ENCODE measurements around the gene IP6K2. TPM values are rescaled to one million over a fixed set of nuclear protein-coding genes. Genes with fewer than 3 reads are reported as not detected.

Gene IP6K2
- total and polyA plus RNA-seq, 2 experiments from 2014 or later: 57.4 to 59.6 TPM

DNA sequence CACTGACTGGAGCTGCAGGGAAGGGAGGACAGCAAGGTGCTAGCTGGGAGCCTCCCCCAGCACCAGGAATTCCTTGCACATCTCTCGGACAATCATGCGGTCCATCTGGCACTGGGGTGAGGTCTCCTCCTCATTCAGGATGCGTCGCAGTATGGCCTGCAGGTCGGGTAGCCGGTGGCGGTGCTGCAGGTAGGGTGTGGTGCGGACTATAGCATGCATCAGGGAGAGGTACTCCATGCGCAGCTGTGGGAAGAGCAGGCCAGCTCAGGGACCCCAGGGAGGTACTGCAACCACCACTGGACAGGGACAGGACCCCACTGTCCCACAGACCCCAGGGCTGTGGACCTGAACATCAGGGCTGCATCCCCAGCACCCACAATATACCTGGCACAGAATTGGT is 42.5 kb downstream of the IP6K2 start:
- no peak overlapping the region for H3K9ac ChIP-seq
- no peaks in the 10 kb centered on the region for H3K9me2 ChIP-seq (ENCODE audit: insufficient read depth)
- TF ChIP-seq EZH2 (IDR thresholded peaks at IDR 0.05; ENCODE audit: insufficient read depth, poor library complexity, severe bottlenecking): no peak
- TF ChIP-seq EZH2phosphoT487 (IDR thresholded peaks at IDR 0.05; ENCODE audit: insufficient read depth, low read depth): no peak
- in situ Hi-C loops (cut with MboI): no loop called here
- peaks cover 3% of the 10 kb centered on the region; the same call in 1 of the 2 replicates for H3K4me1 ChIP-seq (ENCODE audit: insufficient read depth)
- H3K27ac ChIP-seq: no peak overlapping the region
- no peak overlapping the region for H2AFZ ChIP-seq
- whole genome bisulfite sequencing, 2 experiments (ENCODE audit: low coverage in 1 of 2, low lambda C conversion rate in 2 of 2, missing lambda C conversion rate in 2 of 2): 78 to 79% methylated on average over 9 of the region's 9 CpGs
- H3K9me3 ChIP-seq (ENCODE audit: low read depth): no peaks in the 10 kb centered on the region
- no peak overlapping the region for H3K4me2 ChIP-seq (ENCODE audit: unreplicated experiment)
- H3K79me2 ChIP-seq (ENCODE audit: insufficient read depth): no peaks in the 10 kb centered on the region
- no peaks in the 10 kb centered on the region for H3K36me3 ChIP-seq (ENCODE audit: low read depth)
- H3K4me3 ChIP-seq: no peak overlapping the region
- no peak for DNase-seq
- no peaks in the 10 kb centered on the region for H3F3A ChIP-seq (ENCODE audit: insufficient read depth)
- H3K27me3 ChIP-seq (replicated peaks; ENCODE audit: insufficient read depth): no peaks in the 10 kb centered on the region
- H4K20me1 ChIP-seq (ENCODE audit: insufficient read depth): no peaks in the 10 kb centered on the region

DNA sequence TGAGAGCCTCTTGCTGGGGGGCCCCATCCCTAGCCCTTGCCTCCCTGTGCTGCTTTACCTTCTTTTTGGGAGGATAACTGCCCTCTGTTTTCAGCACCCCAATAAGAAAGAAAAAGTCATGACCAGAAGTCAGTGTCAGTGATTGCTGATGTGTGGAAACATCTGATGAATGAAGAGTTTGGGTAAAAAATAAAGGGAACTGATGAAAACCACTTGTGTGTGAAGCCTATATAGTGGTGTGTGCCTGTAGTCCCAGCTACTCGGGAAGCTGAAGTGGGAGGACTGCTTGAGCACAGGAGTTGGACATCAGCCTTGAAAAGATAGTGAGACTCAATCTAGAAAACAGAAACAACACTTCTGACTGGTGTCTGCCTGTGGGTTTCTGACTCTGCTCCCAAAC is 44.5 kb downstream of the IP6K2 start:
- Histone ChIP-seq H2AFZ (no peak overlapping the region), H3K9me3 (ENCODE audit: low read depth) (no peaks in the 10 kb centered on the region), H3K9ac (no peak overlapping the region), H3K79me2 (ENCODE audit: insufficient read depth) (no peaks in the 10 kb centered on the region), H3K4me2 (ENCODE audit: unreplicated experiment) (no peak overlapping the region), H3K36me3 (ENCODE audit: low read depth) (no peaks in the 10 kb centered on the region), H3K27me3 (replicated peaks; ENCODE audit: insufficient read depth) (no peaks in the 10 kb centered on the region), H4K20me1 (ENCODE audit: insufficient read depth) (no peaks in the 10 kb centered on the region), H3K9me2 (ENCODE audit: insufficient read depth) (no peaks in the 10 kb centered on the region), H3K27ac (no peak overlapping the region), H3K4me1 (ENCODE audit: insufficient read depth) (no peaks in the 10 kb centered on the region), H3K4me3 (no peak overlapping the region), H3F3A (ENCODE audit: insufficient read depth) (0 out of 2 replicates have a peak, but pooled peaks cover 6% of the 10 kb centered on the region)
- in situ Hi-C loops (cut with MboI): no loop called here
- no peak for DNase-seq
- TF ChIP-seq EZH2 (IDR thresholded peaks at IDR 0.05; ENCODE audit: insufficient read depth, poor library complexity, severe bottlenecking) (no peak), EZH2phosphoT487 (IDR thresholded peaks at IDR 0.05; ENCODE audit: insufficient read depth, low read depth) (no peak)
- WGBS, 2 experiments (ENCODE audit: low coverage in 1 of 2, low lambda C conversion rate in 2 of 2, missing lambda C conversion rate in 2 of 2): 0% methylated on average over 1 of the region's 1 CpG

GRCh38 chr3:48664929-48665328 is 52.1 kb downstream of the IP6K2 start:
- H2AFZ ChIP-seq: no peak overlapping the region
- H3K9ac ChIP-seq: no peak overlapping the region
- H3F3A ChIP-seq (ENCODE audit: insufficient read depth): peaks cover 16% of the 10 kb centered on the region; the same call in 1 of the 2 replicates
- H3K4me1 ChIP-seq (ENCODE audit: insufficient read depth): no peaks in the 10 kb centered on the region
- no peaks in the 10 kb centered on the region for H3K27me3 ChIP-seq (replicated peaks; ENCODE audit: insufficient read depth)
- in situ Hi-C loops (cut with MboI): no loop called here
- H3K4me3 ChIP-seq: no peak overlapping the region
- no peaks in the 10 kb centered on the region for H3K9me2 ChIP-seq (ENCODE audit: insufficient read depth)
- no peak overlapping the region for H3K27ac ChIP-seq
- no peaks in the 10 kb centered on the region for H3K9me3 ChIP-seq (ENCODE audit: low read depth)
- no peak for DNase-seq
- H3K36me3 ChIP-seq (ENCODE audit: low read depth): no peaks in the 10 kb centered on the region
- WGBS, 2 experiments (ENCODE audit: low coverage in 1 of 2, low lambda C conversion rate in 2 of 2, missing lambda C conversion rate in 2 of 2): 75 to 78% methylated on average over 4 of the region's 4 CpGs
- TF ChIP-seq EZH2phosphoT487 (IDR thresholded peaks at IDR 0.05; ENCODE audit: insufficient read depth, low read depth): no peak
- TF ChIP-seq EZH2 (IDR thresholded peaks at IDR 0.05; ENCODE audit: insufficient read depth, poor library complexity, severe bottlenecking): no peak
- no peak overlapping the region for H3K4me2 ChIP-seq (ENCODE audit: unreplicated experiment)
- no peaks in the 10 kb centered on the region for H4K20me1 ChIP-seq (ENCODE audit: insufficient read depth)
- H3K79me2 ChIP-seq (ENCODE audit: insufficient read depth): no peaks in the 10 kb centered on the region

GRCh38 chr3:48664313-48664644 is 52.7 kb downstream of the IP6K2 start:
- peak overlapping the region; percentile 94; the same call in 1 of the 2 replicates for H3K27ac ChIP-seq
- H3K4me3 ChIP-seq: peak overlapping the region; percentile 79
- in situ Hi-C loops (cut with MboI): no loop called here

More at GRCh38 chr3:48664313-48664644, 52.7 kb downstream of the IP6K2 start:
- Histone ChIP-seq H3K9me3 (ENCODE audit: low read depth) (no peaks in the 10 kb centered on the region), H3K4me1 (ENCODE audit: insufficient read depth) (no peaks in the 10 kb centered on the region), H3K9me2 (ENCODE audit: insufficient read depth) (no peaks in the 10 kb centered on the region), H3K9ac (no peak overlapping the region), H3K79me2 (ENCODE audit: insufficient read depth) (no peaks in the 10 kb centered on the region), H3K36me3 (ENCODE audit: low read depth) (no peaks in the 10 kb centered on the region), H3K4me2 (ENCODE audit: unreplicated experiment) (peak overlapping the region; percentile 72), H4K20me1 (ENCODE audit: insufficient read depth) (no peaks in the 10 kb centered on the region), H3K27me3 (replicated peaks; ENCODE audit: insufficient read depth) (no peaks in the 10 kb centered on the region), H3F3A (ENCODE audit: insufficient read depth) (peaks cover 16% of the 10 kb centered on the region; the same call in 1 of the 2 replicates), H2AFZ (no peak overlapping the region)
- TF ChIP-seq EZH2 (IDR thresholded peaks at IDR 0.05; ENCODE audit: insufficient read depth, poor library complexity, severe bottlenecking): no peak
- 61 to 64% methylated on average over 11 of the region's 11 CpGs for WGBS, 2 experiments (ENCODE audit: low coverage in 1 of 2, low lambda C conversion rate in 2 of 2, missing lambda C conversion rate in 2 of 2)
- no peak for DNase-seq
